K562 (cell line): ENCODE results near the gene OSBP2. TPM values are rescaled to one million over a fixed set of nuclear protein-coding genes. Genes with fewer than 3 reads are reported as not detected.

Experiments
- ATAC-seq: fragments of 200-7000 bp; cut with Tn5 transposase; 3 replicates; pipeline ENCODE4 v1.9.1; 2020; ENCODE audit warnings: moderate library complexity
- BruUV-seq: library from RNA; stranded (reverse); fragments of 400-500 nt; replicated peaks from 2 replicates; lab custom pipeline; 2021; lab: Mats Ljungman, UMichigan
- CTCF ChIA-PET: fragments of 300-600 bp; formaldehyde crosslinking; extraction: SDS; loops from one replicate; lab custom pipeline; 2021; ENCODE audit warnings: low intra/inter-chr PET ratio; lab: Yijun Ruan, JAX
- POLR2A ChIA-PET: fragments of 300-600, 350-650 bp; sonication (Branson Sonifier 250); formaldehyde crosslinking; extraction: SDS; loops from one replicate; lab custom pipeline; 2021; ENCODE audit warnings: antibody characterized with exemption, inconsistent platforms; lab: Yijun Ruan, JAX
- DNase-seq, 4 experiments: peaks; one replicate each; pipeline versions ENCODE4 v3.0.0 to v3.0.0-alpha.2; 2011 to 2018; ENCODE audit warnings: low spot score in 3 of 4, mixed read lengths in 3 of 4; ENCODE audit errors: extremely low read depth in 1 of 4
- FAIRE-seq: peaks from 2 replicates; lab custom pipeline; 2011; peaks lifted over from hg19 to GRCh38; lab: Jason Lieb, UNC
- H2AFZ ChIP-seq: 2 replicates; pipeline ENCODE4 v1.6.0; 2011; ENCODE audit warnings: low read depth, low read length, control low read depth, inconsistent platforms
- H3K27ac ChIP-seq: fragments of 200-600 bp; 3 replicates; pipeline ENCODE4 v1.8.0; 2011; ENCODE audit warnings: low read depth, mild to moderate bottlenecking, control low read depth, inconsistent platforms, low read length, moderate library complexity, mixed read lengths; ENCODE audit errors: extremely low read depth
- H3K27me3 ChIP-seq, 2 experiments: fragments of 300-600 bp in 1 of 2; 2 replicates in 1 of 2; 3 replicates in 1 of 2; pipeline versions ENCODE4 v1.6.0 to v1.8.0; 2011; ENCODE audit warnings: inconsistent platforms in 2 of 2, low read length in 2 of 2, mild to moderate bottlenecking in 1 of 2, mixed read lengths in 1 of 2, moderate library complexity in 1 of 2; ENCODE audit not compliant: control insufficient read depth in 2 of 2, insufficient read depth in 2 of 2
- H3K36me3 ChIP-seq: fragments of 300-600 bp; 3 replicates; pipeline ENCODE4 v1.8.0; 2011; ENCODE audit warnings: mild to moderate bottlenecking, low read length, inconsistent platforms; ENCODE audit not compliant: control insufficient read depth, insufficient read depth
- H3K4me1 ChIP-seq, 2 experiments: fragments of 200-600 bp in 1 of 2; replicated peaks in 1 of 2; 2 replicates in 1 of 2; 3 replicates in 1 of 2; pipeline versions ENCODE4 v1.5.1 to v1.8.0; 2011; ENCODE audit warnings: inconsistent platforms in 2 of 2, low read length in 2 of 2, mild to moderate bottlenecking in 1 of 2, mixed read lengths in 1 of 2, moderate library complexity in 1 of 2; ENCODE audit not compliant: control insufficient read depth in 2 of 2, insufficient read depth in 2 of 2
- H3K4me2 ChIP-seq: 2 replicates; pipeline ENCODE4 v1.6.1; 2011; ENCODE audit warnings: low read length, control low read depth, inconsistent platforms, mixed read lengths; ENCODE audit not compliant: insufficient read depth
- H3K4me3 ChIP-seq: fragments of 200-600 bp; sonication (generic), shearing (Covaris generic); 2 replicates; pipeline ENCODE4 v1.5.1; 2016; ENCODE audit warnings: control low read depth, inconsistent platforms
- H3K79me2 ChIP-seq: fragments of 200-600 bp; 3 replicates; pipeline ENCODE4 v1.8.0; 2011; ENCODE audit warnings: low read length, inconsistent platforms; ENCODE audit not compliant: control insufficient read depth, insufficient read depth
- H3K9ac ChIP-seq, 2 experiments: 2 replicates each; pipeline versions ENCODE4 v1.6.0 to v1.6.1; 2011; ENCODE audit warnings: low read depth in 2 of 2, low read length in 2 of 2, control low read depth in 1 of 2, inconsistent platforms in 1 of 2, mild to moderate bottlenecking in 1 of 2, mixed read lengths in 1 of 2; ENCODE audit not compliant: insufficient read depth in 1 of 2
- H3K9me1 ChIP-seq: one replicate; pipeline ENCODE4 v1.6.0; 2011; ENCODE audit warnings: inconsistent platforms, mild to moderate bottlenecking, low read length, moderate library complexity; ENCODE audit not compliant: control insufficient read depth, insufficient read depth
- H3K9me3 ChIP-seq: replicated peaks from 2 replicates; pipeline ENCODE4 v1.5.1; 2011; ENCODE audit warnings: low read depth, low read length, inconsistent platforms; ENCODE audit not compliant: control insufficient read depth, insufficient read depth
- H4K20me1 ChIP-seq: replicated peaks from 2 replicates; pipeline ENCODE4 v1.6.1; 2011; ENCODE audit warnings: low read length, inconsistent platforms, mixed read lengths; ENCODE audit not compliant: control insufficient read depth, insufficient read depth
- EGR1 ChIP-seq: fragments of 450-650 bp; conservative IDR thresholded peaks from 2 replicates; pipeline ENCODE4 v1.6.1; 2017; ENCODE audit warnings: mild to moderate bottlenecking
- FOXK2 ChIP-seq, 2 experiments: fragments of 450-650 bp; IDR thresholded peaks in 1 of 2; conservative IDR thresholded peaks in 1 of 2; 2 replicates each; pipeline ENCODE4 v1.6.1; 2016; ENCODE audit warnings: low read depth in 2 of 2, mild to moderate bottlenecking in 1 of 2
- FOXO4 ChIP-seq: fragments of 450-650 bp; formaldehyde crosslinking; IDR thresholded peaks from 2 replicates; pipeline ENCODE4 v1.4.0; 2020; ENCODE audit warnings: mild to moderate bottlenecking, moderate library complexity
- MCM3 ChIP-seq: fragments of 450-650 bp; IDR thresholded peaks from 2 replicates; pipeline ENCODE4 v1.6.1; 2016
- MYC ChIP-seq, 2 experiments: fragments of 250-450 bp in 1 of 2; sonication (Bioruptor Pico) in 1 of 2; IDR thresholded peaks; 2 replicates each; pipeline versions ENCODE4 v1.5.1 to v1.6.1; 2012 to 2021; ENCODE audit warnings: low read depth in 2 of 2, borderline replicate concordance in 1 of 2, improper control_type of control experiment in 1 of 2, low read length in 1 of 2, mild to moderate bottlenecking in 1 of 2, moderate library complexity in 1 of 2
- RNF219 ChIP-seq: fragments of 250-450 bp; sonication (Bioruptor Pico); IDR thresholded peaks from 2 replicates; pipeline ENCODE4 v1.5.0; 2022; ENCODE audit warnings: mild to moderate bottlenecking
- SAFB2 ChIP-seq: fragments of 200-400 bp; formaldehyde crosslinking; IDR thresholded peaks from 2 replicates; pipeline ENCODE4 v1.6.1; 2018; ENCODE audit warnings: borderline replicate concordance, low read length, low read depth, moderate library complexity; ENCODE audit not compliant: severe bottlenecking
- ZBTB9 ChIP-seq: fragments of 450-650 bp; formaldehyde crosslinking; IDR thresholded peaks from 2 replicates; pipeline ENCODE4 v1.4.0; 2020; ENCODE audit warnings: mild to moderate bottlenecking, moderate library complexity
- ZFP30 ChIP-seq: fragments of 250-450 bp; sonication (Bioruptor Pico); IDR thresholded peaks from 2 replicates; pipeline ENCODE4 v1.8.0; 2022; ENCODE audit warnings: moderate library complexity, mild to moderate bottlenecking, inconsistent platforms, borderline replicate concordance
- ZFP36 ChIP-seq: fragments of 150-350 bp; IDR thresholded peaks from 2 replicates; pipeline ENCODE4 v1.6.1; 2018; ENCODE audit warnings: low read length, low read depth; ENCODE audit not compliant: partially characterized antibody
- ZNF239 ChIP-seq: fragments of 250-450 bp; sonication (Bioruptor Pico); IDR thresholded peaks from 2 replicates; pipeline ENCODE4 v1.4.0; 2020; ENCODE audit warnings: mild to moderate bottlenecking
- ZNF609 ChIP-seq: sonication (generic); formaldehyde crosslinking; IDR thresholded peaks from 2 replicates; pipeline ENCODE4 v1.8.1; 2023; ENCODE audit warnings: missing genetic modification reagents, mild to moderate bottlenecking, borderline replicate concordance
- WGBS: fragments of 100-300 bp; shearing (Covaris generic); methylation state at CpG from one replicate; pipeline ENCODE4 v1.1.6; 2016; ENCODE audit warnings: low coverage, mixed read lengths; ENCODE audit not compliant: insufficient coverage; ENCODE audit errors: missing lambda C conversion rate; 5-methylcytosine and 5-hydroxymethylcytosine counted together
- in situ Hi-C: fragments of 300-500 bp; cut with MboI; formaldehyde crosslinking; loops from 4 replicates; pipeline ENCODE4 v1.15.0; 2018; ENCODE audit warnings: inconsistent platforms, mixed read lengths
- intact Hi-C: fragments of 100-400 bp; cut with micrococcal nuclease; formaldehyde crosslinking; loops from 2 replicates; pipeline ENCODE4 v1.14.2; 2022
- polyA plus RNA-seq, 8 experiments: library from polyadenylated mRNA; depleted of rRNA in 4 of 8; stranded (reverse) in 5 of 8; unstranded in 3 of 8; fragments of >200 nt; fragmentation: Nextera tagmentation in 2 of 8; fragmentation: Illumina TruSeq in 1 of 8; extraction: Ambion mirVana in 2 of 8; extraction: Trizol in 1 of 8; gene quantifications; 2 replicates each; pipeline versions ENCODE4 v1.2.1 to v1.2.3, GENCODE V29; 2011 to 2014; ENCODE audit warnings: inconsistent platforms in 1 of 8, missing spikeins in 1 of 8
- total RNA-seq, 7 experiments: library from RNA; depleted of rRNA in 6 of 7; stranded (reverse); fragments of >200 nt in 6 of 7; fragmentation: Illumina TruSeq in 2 of 7; extraction: Trizol in 2 of 7; gene quantifications; 2 replicates each; pipeline versions ENCODE4 v1.2.1 to v1.2.3, GENCODE V29; 2011 to 2021; ENCODE audit warnings: low replicate concordance in 1 of 7

Gene OSBP2
- total and polyA plus RNA-seq, 9 of the 15 experiments (the other 6 are each of a cell fraction or from before 2014, with no cell fraction given): 0.52 to 29.5 (median 21.6) TPM

- in situ Hi-C loops (no loop called here), intact Hi-C loops (no loop called here)
- no peaks in the 10 kb centered on the region; a peak in 1 of 5 replicates for H3K27me3 ChIP-seq
- H3K79me2 ChIP-seq: no peaks in the 10 kb centered on the region
- H3K9ac ChIP-seq: no peak overlapping the region
- no peak overlapping the region for H2AFZ ChIP-seq
- no peaks in the 10 kb centered on the region for H3K9me1 ChIP-seq
- WGBS: 52% methylated on average over 3 of the region's 8 CpGs
- H3K4me3 ChIP-seq: no peak overlapping the region
- ATAC-seq (no peak), DNase-seq (peak in 1 of 4 experiments; percentile 1), FAIRE-seq (no peak)
- H3K36me3 ChIP-seq: no peaks in the 10 kb centered on the region
- CTCF ChIA-PET: no interaction called here
- no peaks in the 10 kb centered on the region for H4K20me1 ChIP-seq
- no peaks in the 10 kb centered on the region for H3K9me3 ChIP-seq
- POLR2A ChIA-PET: interaction anchor here (0.6 kb wide), 1 partner anchor 15 kb away, joined by 4 read pairs; no protein-coding TSS in a partner anchor
- H3K4me1 ChIP-seq: peaks cover 3 to 25% of the 10 kb centered on the region in 2 experiments; a peak in 3 of 5 replicates
- H3K27ac ChIP-seq: no peak overlapping the region
- H3K4me2 ChIP-seq: no peak overlapping the region
- no TSS peak for BruUV-seq
- no peak for TF ChIP-seq ZFP30 (CRISPR knock-in tag)
- TF ChIP-seq FOXK2 (conservative IDR thresholded peaks at IDR 0.05 in 1 of 2, IDR thresholded peaks at IDR 0.05 in 1 of 2; ENCODE audit: low read depth in 2 of 2): no peak
- no peak for TF ChIP-seq ZFP36
- no peak for TF ChIP-seq EGR1
- TF ChIP-seq ZNF609 (CRISPR knock-in tag): no peak
- no peak for TF ChIP-seq ZNF239 (CRISPR knock-in tag)
- TF ChIP-seq MCM3: no peak
- TF ChIP-seq RNF219 (CRISPR knock-in tag): no peak
- TF ChIP-seq MYC (IDR thresholded peaks at IDR 0.05; ENCODE audit: low read depth, low read length): no peak
- TF ChIP-seq MYC (CRISPR knock-in tag; IDR thresholded peaks at IDR 0.05; ENCODE audit: borderline replicate concordance, low read depth): no peak
- no peak for TF ChIP-seq FOXO4 (CRISPR knock-in tag)
- no peak for TF ChIP-seq ZBTB9 (CRISPR knock-in tag)
- TF ChIP-seq SAFB2: no peak
Observed at GRCh38 chr22:30866216-30866615, 171.5 kb downstream of the OSBP2 start.
